Right ventricle myocardium superior (tissue), 1 donor: Measurements from ENCODE around the gene LDHAL6A. TPM values are rescaled to one million over a fixed set of nuclear protein-coding genes. Genes with fewer than 3 reads are reported as not detected.

Experiments
- total RNA-seq: library from RNA; stranded (reverse); fragmentation: NEBNext Ultra II Directional; extraction: Animal tissue kit (Norgen Biotek cat#: 25700); gene quantifications from one replicate; pipeline ENCODE4 v1.2.1, GENCODE V29; 2021
- donor health status: DM: no; HTN: yes; CAD: no; lungs with severe emphysema.

The LDHAL6A gene
- total RNA-seq, 1 donor from 2014 or later, result not detected

Other genes starting within 250 kb of the LDHAL6A start
- not detected for gene SAA4, start 219.1 kb upstream of the LDHAL6A start, total RNA-seq
- gene SAA2, start 207.2 kb upstream of the LDHAL6A start, total RNA-seq, result 1.3 TPM
- gene SAA1, start 189.6 kb upstream of the LDHAL6A start, total RNA-seq, result 6.9 TPM
- 11.4 TPM for gene HPS5, start 133.7 kb upstream of the LDHAL6A start, total RNA-seq
- 24.4 TPM for gene GTF2H1, start 133.3 kb upstream of the LDHAL6A start, total RNA-seq
- gene LDHA, start 61.3 kb upstream of the LDHAL6A start, total RNA-seq, result 302 TPM
- gene LDHC, start 43.5 kb upstream of the LDHAL6A start, total RNA-seq, result not detected
- 56.2 TPM for gene TSG101, start 71.1 kb downstream of the LDHAL6A start, total RNA-seq
- gene UEVLD, start 132.9 kb downstream of the LDHAL6A start, total RNA-seq, result 19.3 TPM
- gene MISFA, start 143.9 kb downstream of the LDHAL6A start, total RNA-seq, result 13.3 TPM
- gene SPTY2D1, start 178.5 kb downstream of the LDHAL6A start, total RNA-seq, result 8.2 TPM
- 4.3 TPM for gene TMEM86A, start 242.9 kb downstream of the LDHAL6A start, total RNA-seq